Measurements from ENCODE around the gene SIX5.
A peak's percentile ranks its signal among the peaks of the same experiment; 100 is the strongest.

The SIX5 gene

DNA sequence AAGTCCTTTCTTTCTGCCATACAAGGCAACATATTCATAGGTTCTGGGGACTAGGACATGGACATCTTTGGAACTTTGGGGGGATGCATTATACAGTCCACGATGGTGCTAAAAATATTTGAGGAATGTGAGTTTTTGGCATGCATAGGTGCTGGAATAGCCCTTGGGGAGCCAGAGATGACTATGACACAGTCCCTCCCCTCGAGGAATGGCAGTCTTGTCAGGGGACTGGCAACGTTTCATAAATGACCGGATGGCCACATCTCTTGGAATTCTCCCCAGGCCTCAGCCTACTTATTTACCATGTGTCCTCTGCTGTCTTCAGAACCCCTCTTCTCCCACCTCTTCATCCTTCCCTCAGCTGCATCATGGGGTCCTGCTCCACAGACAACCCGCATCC is 22.2 kb downstream of the SIX5 start:
- POLR2A ChIA-PET, result no interaction called here
- CTCF ChIA-PET, result no interaction called here

DNA sequence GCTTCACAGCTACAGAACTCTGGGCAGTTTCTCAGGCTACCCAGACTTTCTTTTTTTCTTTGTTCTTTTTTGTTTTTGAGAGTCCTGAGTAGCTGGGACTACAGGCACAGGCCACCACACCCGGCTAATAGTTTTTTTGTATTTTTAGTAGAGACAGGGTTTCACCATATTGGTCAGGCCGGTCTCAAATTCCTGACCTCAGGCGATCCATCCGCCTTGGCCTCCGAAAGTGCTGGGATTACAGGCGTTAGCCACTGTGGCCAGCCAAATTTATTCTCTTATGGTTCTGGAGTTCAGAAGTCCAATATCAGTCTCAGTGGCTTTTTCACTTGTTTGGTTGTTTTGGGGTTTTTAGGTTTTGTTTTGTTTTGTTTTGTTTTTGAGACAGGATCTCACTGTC is 23.4 kb downstream of the SIX5 start:
- ChIA-PET CTCF (no interaction called here), POLR2A (no interaction called here)
- Histone ChIP-seq H3K4me3 (ENCODE audit: control insufficient read depth in 1 of 7, extremely low read depth in 1 of 7, insufficient read depth in 4 of 7, low read depth in 2 of 7, low read length in 6 of 7) (no peak overlapping the region), H3K27ac (ENCODE audit: insufficient read depth in 1 of 2, low read depth in 1 of 2, low read length in 2 of 2, poor library complexity in 1 of 2, severe bottlenecking in 2 of 2) (no peak overlapping the region), H3K4me1 (ENCODE audit: control extremely low read depth in 1 of 4, control insufficient read depth in 4 of 4, insufficient read depth in 4 of 4, low read length in 3 of 4) (no peaks in the 10 kb centered on the region), H3K27me3 (replicated peaks in 2 of 5; ENCODE audit: control insufficient read depth in 4 of 5, insufficient read depth in 5 of 5, low read length in 4 of 5) (peaks cover 0 to 8% (median 2%) of the 10 kb centered on the region in 5 experiments), H3K9me3 (ENCODE audit: control extremely low read depth in 1 of 5, control insufficient read depth in 4 of 5, insufficient read depth in 2 of 5, low read depth in 1 of 5, low read length in 4 of 5) (no peaks in the 10 kb centered on the region), H3K36me3 (ENCODE audit: control insufficient read depth in 4 of 4, insufficient read depth in 4 of 4, low read length in 3 of 4) (no peaks in the 10 kb centered on the region)
- no peak for DNase-seq
- WGBS (ENCODE audit: insufficient coverage), result 97% methylated on average over 5 of the region's 6 CpGs

More for the DNA sequence above, 22.2 kb downstream of the SIX5 start:
- H3K4me3 ChIP-seq (ENCODE audit: control insufficient read depth in 1 of 7, extremely low read depth in 1 of 7, insufficient read depth in 4 of 7, low read depth in 2 of 7, low read length in 6 of 7), result no peak overlapping the region
- H3K9me3 ChIP-seq (ENCODE audit: control extremely low read depth in 1 of 5, control insufficient read depth in 4 of 5, insufficient read depth in 2 of 5, low read depth in 1 of 5, low read length in 4 of 5), result no peaks in the 10 kb centered on the region
- no peak overlapping the region for H3K27ac ChIP-seq (ENCODE audit: insufficient read depth in 1 of 2, low read depth in 1 of 2, low read length in 2 of 2, poor library complexity in 1 of 2, severe bottlenecking in 2 of 2)
- DNase-seq, result no peak
- no peaks in the 10 kb centered on the region for H3K4me1 ChIP-seq (ENCODE audit: control extremely low read depth in 1 of 4, control insufficient read depth in 4 of 4, insufficient read depth in 4 of 4, low read length in 3 of 4)
- H3K36me3 ChIP-seq (ENCODE audit: control insufficient read depth in 4 of 4, insufficient read depth in 4 of 4, low read length in 3 of 4), result no peaks in the 10 kb centered on the region
- H3K27me3 ChIP-seq (replicated peaks in 2 of 5; ENCODE audit: control insufficient read depth in 4 of 5, insufficient read depth in 5 of 5, low read length in 4 of 5), result peaks cover 0 to 8% (median 2%) of the 10 kb centered on the region in 5 experiments
- 100% methylated on average over 2 of the region's 5 CpGs for WGBS (ENCODE audit: insufficient coverage)

DNA sequence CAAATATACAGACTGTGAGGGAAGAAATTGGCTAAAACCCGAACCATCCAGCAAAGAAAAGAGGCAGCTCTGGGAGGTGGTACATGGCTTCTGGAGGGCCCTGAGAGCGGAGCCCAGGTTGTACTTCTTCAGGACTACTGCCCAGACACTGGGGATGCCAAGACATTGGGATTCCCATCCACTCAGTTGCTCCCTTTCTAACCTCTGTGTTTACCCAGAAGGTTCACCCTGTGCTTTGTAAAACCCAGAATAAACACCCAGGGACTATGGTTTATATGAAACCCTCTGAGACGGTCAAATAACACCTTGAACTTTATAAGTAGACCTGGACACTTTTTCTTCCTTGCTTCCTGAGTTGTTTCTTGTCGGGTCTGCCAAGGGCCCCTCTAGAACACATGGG is 26.1 kb downstream of the SIX5 start:
- CTCF ChIA-PET, result no interaction called here
- Histone ChIP-seq H3K27ac (ENCODE audit: insufficient read depth in 1 of 2, low read depth in 1 of 2, low read length in 2 of 2, poor library complexity in 1 of 2, severe bottlenecking in 2 of 2) (no peak overlapping the region), H3K27me3 (replicated peaks in 2 of 5; ENCODE audit: control insufficient read depth in 4 of 5, insufficient read depth in 5 of 5, low read length in 4 of 5) (peaks cover 0 to 8% (median 2%) of the 10 kb centered on the region in 5 experiments), H3K4me1 (ENCODE audit: control extremely low read depth in 1 of 4, control insufficient read depth in 4 of 4, insufficient read depth in 4 of 4, low read length in 3 of 4) (no peaks in the 10 kb centered on the region), H3K36me3 (ENCODE audit: control insufficient read depth in 4 of 4, insufficient read depth in 4 of 4, low read length in 3 of 4) (no peaks in the 10 kb centered on the region), H3K4me3 (ENCODE audit: control insufficient read depth in 1 of 7, extremely low read depth in 1 of 7, insufficient read depth in 4 of 7, low read depth in 2 of 7, low read length in 6 of 7) (no peak overlapping the region), H3K9me3 (ENCODE audit: control extremely low read depth in 1 of 5, control insufficient read depth in 4 of 5, insufficient read depth in 2 of 5, low read depth in 1 of 5, low read length in 4 of 5) (no peaks in the 10 kb centered on the region)
- POLR2A ChIA-PET, result interaction anchor here (1.3 kb wide), 1 partner anchor 37 kb away, joined by 3 read pairs; no protein-coding TSS in a partner anchor
- DNase-seq, result no peak
- 100% methylated on average over 3 of the region's 4 CpGs for WGBS (ENCODE audit: insufficient coverage)

DNA sequence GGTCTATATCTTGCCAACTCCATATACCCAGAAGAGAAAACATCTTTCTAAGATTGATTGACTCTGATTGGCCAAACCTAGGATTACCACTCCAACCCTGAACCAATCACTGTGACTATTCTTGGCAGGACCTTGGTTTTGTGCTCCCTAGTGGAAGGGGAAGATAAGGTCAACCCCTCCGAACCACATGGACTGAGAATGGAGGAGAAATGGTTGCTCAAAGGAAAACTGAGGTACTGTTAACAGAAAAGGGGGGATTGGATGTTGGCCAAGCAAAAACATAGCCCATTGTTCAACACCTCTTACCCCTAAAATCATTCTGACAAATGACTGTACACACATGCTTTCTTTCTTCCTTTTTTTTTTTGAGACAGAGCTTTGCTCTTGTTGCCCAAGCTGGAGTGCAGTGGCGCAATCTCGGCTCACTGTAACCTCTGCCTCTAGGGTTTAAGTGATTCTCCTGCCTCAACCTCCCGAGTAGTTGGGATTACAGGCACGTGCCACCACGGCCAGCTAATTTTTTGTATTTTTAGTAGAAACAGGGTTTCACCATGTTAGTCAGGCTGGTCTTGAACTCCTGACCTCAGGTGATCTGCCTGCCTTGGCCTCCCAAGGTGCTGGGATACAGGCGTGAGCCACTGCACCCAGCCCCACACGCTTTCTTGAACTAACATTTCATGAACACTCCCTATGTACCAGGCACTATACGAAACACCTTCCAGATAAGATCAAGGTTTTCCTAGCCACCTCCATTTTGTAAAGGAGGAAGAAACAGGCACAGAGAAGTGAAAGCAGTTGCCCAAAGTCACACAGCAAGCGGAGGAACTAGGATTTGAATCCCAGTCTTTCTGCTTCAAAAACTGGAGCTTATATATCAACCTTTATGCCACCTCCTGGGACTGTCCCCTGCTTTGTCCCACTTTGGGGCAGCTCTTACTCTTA is 29.3 kb downstream of the SIX5 start:
- H3K36me3 ChIP-seq (ENCODE audit: control insufficient read depth in 4 of 4, insufficient read depth in 4 of 4, low read length in 3 of 4), result no peaks in the 10 kb centered on the region
- H3K9me3 ChIP-seq (ENCODE audit: control extremely low read depth in 1 of 5, control insufficient read depth in 4 of 5, insufficient read depth in 2 of 5, low read depth in 1 of 5, low read length in 4 of 5), result no peaks in the 10 kb centered on the region
- H3K4me1 ChIP-seq (ENCODE audit: control extremely low read depth in 1 of 4, control insufficient read depth in 4 of 4, insufficient read depth in 4 of 4, low read length in 3 of 4), result no peaks in the 10 kb centered on the region
- H3K27me3 ChIP-seq (replicated peaks in 2 of 5; ENCODE audit: control insufficient read depth in 4 of 5, insufficient read depth in 5 of 5, low read length in 4 of 5), result no peaks in the 10 kb centered on the region
- no peak for DNase-seq
- CTCF ChIA-PET, result interaction anchor here (1.1 to 1.4 kb wide), 2 partner anchors 11 to 20 kb away, joined by 3 to 4 read pairs; no protein-coding TSS in a partner anchor
- POLR2A ChIA-PET, result no interaction called here
- H3K27ac ChIP-seq (ENCODE audit: insufficient read depth in 1 of 2, low read depth in 1 of 2, low read length in 2 of 2, poor library complexity in 1 of 2, severe bottlenecking in 2 of 2), result no peak overlapping the region
- 96% methylated on average over 8 of the region's 10 CpGs for WGBS (ENCODE audit: insufficient coverage)
- H3K4me3 ChIP-seq (ENCODE audit: control insufficient read depth in 1 of 7, extremely low read depth in 1 of 7, insufficient read depth in 4 of 7, low read depth in 2 of 7, low read length in 6 of 7), result no peak overlapping the region

DNA sequence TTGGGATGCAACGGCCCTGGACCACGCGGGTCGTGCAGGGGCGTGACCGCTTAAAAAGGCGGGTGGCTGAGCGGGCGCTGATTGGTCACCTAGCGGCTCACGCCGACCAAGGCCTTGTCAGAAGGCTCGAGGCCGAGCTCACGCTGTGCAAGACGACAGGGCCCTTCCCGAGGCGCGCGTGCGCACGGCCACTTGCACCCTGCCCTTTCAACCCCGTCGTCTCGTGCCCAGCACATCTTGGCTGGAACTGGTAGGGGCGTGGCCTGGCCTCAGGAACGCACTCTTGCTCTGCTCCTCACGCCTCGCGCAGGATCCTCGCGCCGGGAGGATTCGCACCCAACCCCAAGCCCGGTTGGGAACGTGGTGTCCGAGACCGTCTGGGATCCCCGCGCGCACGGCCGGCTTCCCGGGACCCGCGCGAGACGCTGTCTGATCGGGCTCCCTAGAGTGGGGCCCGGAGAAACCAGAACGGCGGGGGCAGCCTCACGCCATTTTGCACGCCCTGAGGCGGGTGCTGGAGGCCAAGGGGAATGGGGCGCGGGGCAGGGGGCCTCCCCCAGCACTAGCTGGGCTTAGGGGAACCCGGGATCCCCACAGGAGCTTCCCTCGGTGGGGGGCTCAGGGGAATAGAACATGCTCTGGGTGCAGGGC is 35.8 kb downstream of the SIX5 start, which contains the start of gene MEIOSIN:
MEIOSIN (plus strand) TSS at position 280 of the 651 bp plus-strand sequence. CDS start 1,938 bp downstream, outside the sequence.
- ChIA-PET POLR2A (no interaction called here), CTCF (no interaction called here)
- Histone ChIP-seq H3K27ac (ENCODE audit: insufficient read depth in 1 of 2, low read depth in 1 of 2, low read length in 2 of 2, poor library complexity in 1 of 2, severe bottlenecking in 2 of 2) (no peak within 1 kb of the TSS), H3K9me3 (ENCODE audit: control extremely low read depth in 1 of 5, control insufficient read depth in 4 of 5, insufficient read depth in 2 of 5, low read depth in 1 of 5, low read length in 4 of 5) (no peaks in the 10 kb centered on the region), H3K27me3 (replicated peaks in 2 of 5; ENCODE audit: control insufficient read depth in 4 of 5, insufficient read depth in 5 of 5, low read length in 4 of 5) (no peaks in the 10 kb centered on the region), H3K4me3 (ENCODE audit: control insufficient read depth in 1 of 7, extremely low read depth in 1 of 7, insufficient read depth in 4 of 7, low read depth in 2 of 7, low read length in 6 of 7) (no peak within 1 kb of the TSS), H3K4me1 (ENCODE audit: control extremely low read depth in 1 of 4, control insufficient read depth in 4 of 4, insufficient read depth in 4 of 4, low read length in 3 of 4) (peaks cover 2 to 12% (median 9%) of the 10 kb centered on the region in 4 experiments), H3K36me3 (ENCODE audit: control insufficient read depth in 4 of 4, insufficient read depth in 4 of 4, low read length in 3 of 4) (no peaks in the 10 kb centered on the region)
- WGBS (ENCODE audit: insufficient coverage), result 97% methylated on average over 49 of the region's 59 CpGs
- DNase-seq, result no peak

DNA sequence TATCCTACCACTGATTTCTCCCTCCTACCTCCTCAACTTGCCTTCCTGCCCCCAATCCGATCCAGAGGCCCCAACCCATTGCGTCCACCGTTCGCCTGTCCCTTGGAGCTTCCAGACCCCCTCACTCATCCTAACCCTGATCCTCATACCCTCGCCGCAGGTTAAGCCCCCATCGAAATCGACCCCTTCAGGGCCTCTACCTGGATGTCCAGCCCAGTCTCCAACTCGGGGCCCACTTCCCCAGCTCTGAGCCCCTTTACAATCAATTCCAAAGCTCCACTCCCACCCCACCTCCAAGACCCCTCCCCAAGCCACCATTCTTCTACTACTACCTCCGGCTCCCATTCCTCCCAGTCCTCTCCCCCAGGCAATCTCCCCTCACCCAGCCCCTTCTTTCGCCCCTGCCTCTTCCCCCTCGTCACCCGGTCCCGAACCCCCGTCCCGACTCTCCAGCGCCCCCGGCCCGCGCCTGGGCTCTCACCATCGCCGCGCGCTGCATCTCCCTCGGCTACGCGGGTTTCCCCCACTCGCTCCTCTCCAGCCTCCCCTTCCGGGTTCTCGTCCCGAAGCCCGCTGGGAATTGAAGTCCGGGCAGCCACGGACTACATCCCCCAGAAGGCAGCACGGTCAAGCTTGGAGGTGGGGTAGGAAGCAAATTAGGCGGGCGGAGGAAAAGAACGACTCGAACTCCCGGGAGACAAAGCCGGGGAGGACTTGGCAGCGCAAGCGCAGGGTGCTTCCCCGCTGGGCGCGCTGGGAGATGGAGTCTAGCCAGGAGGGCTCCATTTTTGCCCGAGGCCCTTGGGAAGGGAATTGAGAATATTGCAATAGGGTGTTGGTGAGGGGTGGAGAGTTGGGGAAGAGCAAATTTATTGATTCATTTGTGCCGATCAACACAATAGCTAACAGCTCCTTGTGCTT is 38.4 kb downstream of the SIX5 start, which contains the start of gene FBXO46:
FBXO46 (minus strand) TSS at position 529 of the 921 bp plus-strand sequence. CDS start 17,401 bp downstream, outside the sequence.
- Histone ChIP-seq H3K27ac (ENCODE audit: insufficient read depth in 1 of 2, low read depth in 1 of 2, low read length in 2 of 2, poor library complexity in 1 of 2, severe bottlenecking in 2 of 2) (peak within 1 kb of the TSS; percentile 74 to 87), H3K36me3 (ENCODE audit: control insufficient read depth in 4 of 4, insufficient read depth in 4 of 4, low read length in 3 of 4) (no peaks in the 10 kb centered on the region), H3K4me3 (ENCODE audit: control insufficient read depth in 1 of 7, extremely low read depth in 1 of 7, insufficient read depth in 4 of 7, low read depth in 2 of 7, low read length in 6 of 7) (peak within 1 kb of the TSS; percentile 56 to 93 (median 85)), H3K9me3 (ENCODE audit: control extremely low read depth in 1 of 5, control insufficient read depth in 4 of 5, insufficient read depth in 2 of 5, low read depth in 1 of 5, low read length in 4 of 5) (no peaks in the 10 kb centered on the region), H3K27me3 (replicated peaks in 2 of 5; ENCODE audit: control insufficient read depth in 4 of 5, insufficient read depth in 5 of 5, low read length in 4 of 5) (no peaks in the 10 kb centered on the region), H3K4me1 (ENCODE audit: control extremely low read depth in 1 of 4, control insufficient read depth in 4 of 4, insufficient read depth in 4 of 4, low read length in 3 of 4) (peaks cover 2 to 12% (median 9%) of the 10 kb centered on the region in 4 experiments)
- CTCF ChIA-PET, result interaction anchor here (1.2 to 2.9 kb wide), 4 partner anchors 10 to 38 kb away, joined by 3 to 11 read pairs (median 5); partner anchors contain the start of genes QPCTL and SNRPD2
- POLR2A ChIA-PET, result interaction anchor here (0.5 to 1.5 kb wide), 5 partner anchors 13 to 1039 kb away, joined by 3 to 10 read pairs (median 3); partner anchors contain the start of genes QPCTL, SIX5 and SNRPD2
- WGBS (ENCODE audit: insufficient coverage), result 0% methylated on average over 34 of the region's 48 CpGs
- peak; percentile 96 to 98 (median 98) for DNase-seq
